CD4-positive, alpha-beta T cell treated with Interleukin-4 for 4 hours (primary cell): Measurements from ENCODE around the gene TMEM52.
"Not testable (repeated sequence)": the region's sequence is repeated elsewhere in the genome, so short reads cannot be mapped to it uniquely, and the experiment has no call there.

Experiments used
- DNase-seq: peaks from one replicate; pipeline ENCODE4 v3.0.0-alpha.2; 2020

The TMEM52 gene

GRCh38 chr1:1893291-1893985, 25.6 kb downstream of the TMEM52 start:
- DNase-seq = no peak

GRCh38 chr1:1892763-1893120, 26.3 kb downstream of the TMEM52 start:
- DNase-seq = no peak

- DNase-seq = no peak
These were observed 26.9 kb downstream of the TMEM52 start for GRCh38 chr1:1892079-1892762.

- DNase-seq = peak; percentile 57
These were observed 27.6 kb downstream of the TMEM52 start for GRCh38 chr1:1891349-1892078.

GRCh38 chr1:1890506-1891348, 28.4 kb downstream of the TMEM52 start, which contains the start of gene GNB1:
GNB1 (minus strand) TSS chr1:1891087; CDS start chr1:1825453, 65,634 bp downstream.
- peak; percentile 86 for DNase-seq

DNA sequence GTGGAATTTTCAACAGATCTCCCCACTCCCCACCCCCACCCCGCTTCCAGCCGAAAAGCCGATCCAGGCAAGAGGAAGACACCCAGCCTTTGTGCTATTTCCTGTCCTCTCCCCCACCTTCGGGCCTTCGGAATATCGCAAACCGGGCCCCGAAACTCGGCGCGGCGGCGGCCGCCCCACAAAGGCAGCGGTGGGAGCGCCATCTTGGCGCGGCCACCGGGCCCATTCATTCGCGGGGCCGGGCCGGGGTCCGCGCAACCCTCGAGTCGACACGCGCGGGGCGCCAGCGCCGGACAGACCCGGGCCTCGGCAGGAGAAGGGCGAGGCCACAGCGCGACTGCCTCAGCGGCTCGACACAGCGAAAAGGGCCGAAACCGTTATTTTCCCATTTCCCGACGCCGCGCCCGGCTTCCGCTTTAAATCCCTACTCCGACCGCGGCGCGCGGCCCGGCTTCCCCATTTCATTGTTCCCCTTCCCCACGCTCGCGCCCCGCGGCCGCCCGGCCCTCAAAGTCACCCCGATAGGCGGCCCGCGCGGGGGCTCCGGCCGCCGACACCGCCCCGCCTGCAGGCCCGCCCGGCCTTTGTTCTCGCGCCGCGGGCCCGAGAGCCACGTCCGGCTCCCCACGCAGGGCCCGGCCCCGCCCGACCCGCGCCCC, 29.1 kb downstream of the TMEM52 start:
- no peak for DNase-seq

- no peak for DNase-seq
These were observed 29.9 kb downstream of the TMEM52 start for GRCh38 chr1:1889090-1889750.

DNA sequence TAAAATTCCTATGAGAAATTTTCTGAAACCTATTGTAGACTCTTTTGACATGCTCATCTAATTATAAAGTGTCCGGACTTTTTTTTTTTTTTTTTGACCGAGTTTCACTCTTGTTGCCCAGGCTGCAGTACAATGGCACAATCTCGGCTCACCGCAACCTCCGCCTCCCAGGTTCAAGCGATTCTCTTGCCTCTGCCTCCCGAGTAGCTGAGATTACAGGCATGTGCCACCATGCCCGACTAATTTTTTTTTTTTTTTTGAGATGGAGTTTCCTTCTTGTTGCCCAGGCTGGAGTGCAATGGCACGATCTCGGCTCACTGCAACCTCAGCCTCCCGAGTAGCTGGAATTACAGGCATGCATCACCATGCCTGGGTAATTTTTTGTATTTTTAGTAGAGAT, 35.2 kb downstream of the TMEM52 start:
- not testable (repeated sequence) for DNase-seq

DNA sequence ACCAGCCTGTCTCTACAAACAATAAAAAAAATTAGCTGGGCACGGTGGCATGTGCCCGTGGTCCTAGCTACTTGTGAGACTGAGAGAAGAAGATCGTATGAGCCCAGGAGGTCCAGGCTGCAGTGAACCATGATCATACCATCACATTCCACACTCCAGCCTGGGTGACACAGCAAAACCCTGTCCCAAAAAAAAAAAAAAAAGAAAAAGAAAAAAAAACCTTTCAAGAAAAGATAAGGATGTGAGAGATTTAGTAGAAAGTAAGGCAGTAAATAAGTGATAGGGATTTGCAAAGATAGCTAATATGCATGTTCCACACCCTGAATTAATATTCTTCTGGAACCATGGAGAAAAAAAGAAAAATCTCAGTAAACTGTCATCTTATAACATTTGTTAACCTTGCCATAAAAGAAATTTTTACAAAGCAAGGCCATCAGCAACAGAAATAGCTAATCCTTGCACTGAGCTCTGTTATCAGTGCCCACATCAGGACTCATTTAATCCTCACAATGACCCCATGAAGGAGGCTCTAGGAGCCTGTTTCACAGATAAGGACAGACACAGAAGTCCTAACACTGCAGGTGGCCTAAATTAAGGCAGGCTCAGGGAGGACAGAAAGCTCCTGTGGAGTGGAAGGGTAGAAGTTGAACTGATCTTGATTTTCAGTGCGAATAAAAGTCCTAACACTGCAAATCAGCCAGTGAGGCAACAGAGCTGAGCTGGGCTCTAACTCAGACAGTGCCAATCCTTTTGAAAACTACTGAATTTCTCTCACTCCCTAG, 35.8 kb downstream of the TMEM52 start:
- DNase-seq = no peak

DNA sequence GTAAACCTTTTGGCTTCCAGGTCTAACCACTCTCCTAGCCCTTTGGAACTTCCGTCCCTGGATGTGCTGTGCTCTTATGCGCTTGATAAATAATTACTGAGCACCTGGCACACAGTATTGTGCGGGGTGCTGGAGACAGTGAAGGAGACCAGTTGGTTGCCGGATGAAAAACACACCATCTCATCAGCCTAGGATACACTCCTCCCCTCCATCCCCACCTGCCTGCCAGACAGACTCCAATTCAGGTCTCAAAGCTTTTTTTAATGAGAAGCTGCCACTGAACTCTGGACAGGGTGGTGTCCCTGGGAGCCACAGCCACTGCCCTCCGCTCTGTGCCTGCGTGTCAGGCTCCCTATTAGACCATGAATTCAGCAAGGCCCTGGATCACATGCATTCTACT, 37.4 kb downstream of the TMEM52 start:
- DNase-seq = no peak

- DNase-seq = no peak
These were observed 38.3 kb downstream of the TMEM52 start for GRCh38 chr1:1880617-1881312.

- no peak for DNase-seq
These were observed 39.1 kb downstream of the TMEM52 start for GRCh38 chr1:1879942-1880341.

DNA sequence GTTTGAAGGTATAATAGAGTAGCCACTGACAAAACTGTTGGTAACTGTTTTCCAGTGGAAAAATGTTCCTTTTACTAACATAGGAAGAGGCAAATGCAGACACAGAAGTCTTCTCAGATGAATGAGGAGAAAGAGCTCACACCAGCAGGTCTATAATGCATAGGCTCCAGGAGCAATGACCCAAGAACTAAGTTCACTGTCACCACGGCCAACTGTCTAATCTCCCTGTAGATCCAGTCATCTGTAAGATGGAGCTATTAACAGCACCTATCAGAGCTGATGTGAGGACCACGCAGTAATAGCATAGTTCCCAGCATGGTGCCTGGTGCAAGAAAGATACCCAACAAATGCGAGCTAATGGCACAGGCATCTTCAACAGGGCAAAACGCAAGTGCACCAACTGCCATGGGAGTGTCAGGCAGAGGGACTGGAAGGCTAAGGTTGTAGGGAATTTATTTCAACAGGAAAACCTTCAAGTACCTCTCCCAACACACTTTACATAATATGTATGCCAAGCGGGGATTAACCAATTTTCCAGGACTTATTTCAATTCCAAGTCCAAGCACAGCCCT, 41.1 kb downstream of the TMEM52 start:
- no peak for DNase-seq

- DNase-seq = no peak
These were observed 42.6 kb downstream of the TMEM52 start for GRCh38 chr1:1876335-1876930.

GRCh38 chr1:1875932-1876331, 43.1 kb downstream of the TMEM52 start:
- DNase-seq = no peak

- no peak for DNase-seq
These were observed 44.2 kb downstream of the TMEM52 start for GRCh38 chr1:1874901-1875300.

- no peak for DNase-seq
These were observed 45.9 kb downstream of the TMEM52 start for GRCh38 chr1:1873186-1873585.

DNA sequence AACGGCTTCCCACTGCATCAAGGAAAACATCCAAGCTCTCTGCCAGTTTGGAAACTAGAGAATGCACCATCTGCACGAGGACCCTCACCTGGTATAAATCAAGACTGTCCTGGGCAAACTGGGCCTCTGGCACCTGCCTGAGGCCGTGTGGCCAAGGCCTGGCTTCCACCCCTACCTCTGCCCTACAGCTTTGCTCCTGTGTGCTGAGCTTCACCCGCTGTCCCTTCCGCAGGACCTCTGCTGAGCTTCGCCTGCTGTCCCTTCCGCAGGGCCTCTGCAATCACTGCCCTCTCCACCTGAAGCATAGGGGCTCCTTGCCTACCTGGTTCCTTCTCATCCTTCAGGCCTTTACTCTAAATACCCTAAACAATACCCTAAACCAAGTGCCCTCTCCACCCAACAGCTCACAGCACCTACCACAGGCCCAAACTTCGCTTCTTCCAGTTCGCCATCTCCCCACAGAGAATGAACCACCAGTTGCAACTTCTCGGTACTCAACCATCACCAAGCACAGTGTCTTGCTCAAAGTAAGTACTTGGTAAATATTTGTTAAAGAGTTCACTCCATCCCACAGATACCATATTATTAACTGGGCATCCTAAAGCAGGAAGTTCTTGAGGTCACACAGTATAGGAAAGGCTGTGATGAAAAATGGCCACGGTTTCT, 46.6 kb downstream of the TMEM52 start:
- DNase-seq = no peak

- no peak for DNase-seq
These were observed 49.6 kb downstream of the TMEM52 start for GRCh38 chr1:1869469-1869868.
